ENCODE results near the gene FAM83E.

GRCh38 chr19:48613024-48613851 is 1.6 kb downstream of the FAM83E start:
- no peak for TF ChIP-seq EZH2 (IDR thresholded peaks at IDR 0.05; ENCODE audit: borderline replicate concordance, low read depth, low read length, poor library complexity, severe bottlenecking)
- TF ChIP-seq CTCF (conservative IDR thresholded peaks at IDR 0.05; ENCODE audit: low read depth, low read length), result no peak

Data from A673 (cell line).